Measurements from ENCODE around the gene PHLPP1.

DNA sequence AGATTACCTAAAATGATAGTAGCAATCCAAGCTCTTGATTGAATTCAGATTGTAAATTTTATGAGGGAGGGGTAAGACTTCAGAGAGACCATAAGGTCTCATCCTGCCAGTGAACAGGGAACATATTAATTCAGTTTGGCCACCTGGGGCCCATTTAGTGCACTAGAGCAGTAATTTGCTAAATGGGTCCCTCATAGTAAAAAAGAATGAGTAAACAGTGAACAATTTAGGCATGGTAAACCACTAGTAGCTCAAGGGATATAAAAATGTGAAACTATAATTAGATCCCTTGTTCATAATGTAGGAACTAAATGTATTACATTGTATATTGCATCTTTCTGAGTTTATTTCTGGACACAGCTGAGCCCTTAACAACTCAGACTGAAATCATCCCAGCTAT is 4.9 kb upstream of the PHLPP1 start:
- TF ChIP-seq, protein P1, sequence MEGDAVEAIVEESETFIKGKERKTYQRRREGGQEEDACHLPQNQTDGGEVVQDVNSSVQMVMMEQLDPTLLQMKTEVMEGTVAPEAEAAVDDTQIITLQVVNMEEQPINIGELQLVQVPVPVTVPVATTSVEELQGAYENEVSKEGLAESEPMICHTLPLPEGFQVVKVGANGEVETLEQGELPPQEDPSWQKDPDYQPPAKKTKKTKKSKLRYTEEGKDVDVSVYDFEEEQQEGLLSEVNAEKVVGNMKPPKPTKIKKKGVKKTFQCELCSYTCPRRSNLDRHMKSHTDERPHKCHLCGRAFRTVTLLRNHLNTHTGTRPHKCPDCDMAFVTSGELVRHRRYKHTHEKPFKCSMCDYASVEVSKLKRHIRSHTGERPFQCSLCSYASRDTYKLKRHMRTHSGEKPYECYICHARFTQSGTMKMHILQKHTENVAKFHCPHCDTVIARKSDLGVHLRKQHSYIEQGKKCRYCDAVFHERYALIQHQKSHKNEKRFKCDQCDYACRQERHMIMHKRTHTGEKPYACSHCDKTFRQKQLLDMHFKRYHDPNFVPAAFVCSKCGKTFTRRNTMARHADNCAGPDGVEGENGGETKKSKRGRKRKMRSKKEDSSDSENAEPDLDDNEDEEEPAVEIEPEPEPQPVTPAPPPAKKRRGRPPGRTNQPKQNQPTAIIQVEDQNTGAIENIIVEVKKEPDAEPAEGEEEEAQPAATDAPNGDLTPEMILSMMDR (IDR thresholded peaks at IDR 0.05), result no peak
- TF ChIP-seq POLR2A (IDR thresholded peaks at IDR 0.05), result no peak
